ENCODE measurements around the gene KMT2B. TPM values are rescaled to one million over a fixed set of nuclear protein-coding genes. Genes with fewer than 3 reads are reported as not detected.

Gene KMT2B
- total RNA-seq, 1 experiment from 2014 or later, result 54.2 TPM

DNA sequence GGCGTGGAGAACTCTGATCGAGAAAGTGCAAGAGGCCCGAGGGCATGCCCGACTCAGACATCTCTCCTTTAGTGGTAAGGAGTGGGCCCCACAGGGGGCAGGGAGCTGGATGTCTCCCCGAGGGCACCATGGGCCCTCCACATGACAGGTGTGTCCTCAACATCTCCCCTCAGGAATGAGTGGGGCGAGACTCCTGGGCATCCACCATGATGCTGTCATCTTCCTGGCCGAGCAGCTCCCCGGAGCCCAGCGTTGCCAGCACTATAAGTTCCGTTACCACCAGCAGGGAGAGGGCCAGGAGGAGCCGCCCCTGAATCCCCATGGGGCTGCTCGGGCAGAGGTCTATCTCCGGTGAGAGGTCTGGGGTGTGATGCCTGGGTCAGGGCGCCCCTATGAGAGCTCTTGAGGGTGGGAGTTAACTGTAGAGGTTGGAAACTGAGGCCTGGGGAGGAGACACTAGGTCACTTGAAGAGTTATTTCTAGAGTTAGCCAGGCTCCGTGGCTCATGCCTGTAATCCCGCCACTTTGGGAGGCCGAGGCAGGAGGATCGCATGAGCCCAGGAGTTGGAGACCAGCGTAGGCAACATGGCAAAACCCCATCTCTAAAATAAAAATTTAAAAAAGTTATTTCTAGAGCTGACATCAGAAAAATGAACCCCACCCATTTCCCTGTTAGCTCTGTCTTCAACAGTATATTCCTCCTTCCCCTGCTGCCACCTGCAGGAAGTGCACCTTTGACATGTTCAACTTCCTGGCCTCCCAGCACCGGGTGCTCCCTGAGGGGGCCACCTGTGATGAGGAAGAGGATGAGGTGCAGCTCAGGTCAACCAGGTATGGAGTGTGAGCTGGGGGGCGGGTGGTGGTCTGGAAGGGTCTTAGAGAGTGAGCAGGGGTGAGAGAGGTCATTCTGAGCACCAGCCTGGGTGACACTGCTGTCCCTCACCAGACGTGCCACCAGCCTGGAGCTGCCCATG, 19.4 kb downstream of the KMT2B start:
- CTCF ChIA-PET, result interaction anchor here (0.9 to 1.6 kb wide), 4 partner anchors 9 to 194 kb away, joined by 3 to 7 read pairs (median 5); partner anchors contain the start of genes PSENEN and U2AF1L4
- Mint-ChIP-seq H3K9me3 (ENCODE audit: unreplicated experiment) (no peaks in the 10 kb centered on the region), H3K27ac (ENCODE audit: unreplicated experiment) (no peak overlapping the region), H3K4me1 (ENCODE audit: low read depth, unreplicated experiment) (peaks cover 7% of the 10 kb centered on the region), H3K27me3 (ENCODE audit: insufficient read depth, unreplicated experiment) (no peaks in the 10 kb centered on the region), H3K36me3 (ENCODE audit: insufficient read depth, unreplicated experiment) (peaks cover 76% of the 10 kb centered on the region), H3K4me3 (ENCODE audit: unreplicated experiment) (no peak overlapping the region)
- intact Hi-C loops (cut with micrococcal nuclease; ENCODE audit: unreplicated experiment), result no loop called here
- peaks cover 12% of the 10 kb centered on the region for H3K36me3 ChIP-seq (ENCODE audit: control insufficient read depth, insufficient read depth, low read length)
- BruUV-seq (replicated peaks), result no TSS peak
- POLR2A ChIA-PET, result no interaction called here
- no peaks in the 10 kb centered on the region for H3K9me3 ChIP-seq
- H3K27me3 ChIP-seq (replicated peaks; ENCODE audit: control insufficient read depth, insufficient read depth, low read length), result no peaks in the 10 kb centered on the region
- no peak for DNase-seq
- H3K4me1 ChIP-seq, result peaks cover 4% of the 10 kb centered on the region; the same call in 1 of the 2 replicates
- no peak overlapping the region for H3K4me3 ChIP-seq (ENCODE audit: low read depth, low read length)
- TF ChIP-seq, protein P1, sequence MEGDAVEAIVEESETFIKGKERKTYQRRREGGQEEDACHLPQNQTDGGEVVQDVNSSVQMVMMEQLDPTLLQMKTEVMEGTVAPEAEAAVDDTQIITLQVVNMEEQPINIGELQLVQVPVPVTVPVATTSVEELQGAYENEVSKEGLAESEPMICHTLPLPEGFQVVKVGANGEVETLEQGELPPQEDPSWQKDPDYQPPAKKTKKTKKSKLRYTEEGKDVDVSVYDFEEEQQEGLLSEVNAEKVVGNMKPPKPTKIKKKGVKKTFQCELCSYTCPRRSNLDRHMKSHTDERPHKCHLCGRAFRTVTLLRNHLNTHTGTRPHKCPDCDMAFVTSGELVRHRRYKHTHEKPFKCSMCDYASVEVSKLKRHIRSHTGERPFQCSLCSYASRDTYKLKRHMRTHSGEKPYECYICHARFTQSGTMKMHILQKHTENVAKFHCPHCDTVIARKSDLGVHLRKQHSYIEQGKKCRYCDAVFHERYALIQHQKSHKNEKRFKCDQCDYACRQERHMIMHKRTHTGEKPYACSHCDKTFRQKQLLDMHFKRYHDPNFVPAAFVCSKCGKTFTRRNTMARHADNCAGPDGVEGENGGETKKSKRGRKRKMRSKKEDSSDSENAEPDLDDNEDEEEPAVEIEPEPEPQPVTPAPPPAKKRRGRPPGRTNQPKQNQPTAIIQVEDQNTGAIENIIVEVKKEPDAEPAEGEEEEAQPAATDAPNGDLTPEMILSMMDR (IDR thresholded peaks at IDR 0.05; ENCODE audit: insufficient read depth in 1 of 2, low read depth in 1 of 2, low read length in 1 of 2, severe bottlenecking in 1 of 2, unreplicated experiment in 1 of 2), result peak in 1 of 2 experiments; percentile 42

DNA sequence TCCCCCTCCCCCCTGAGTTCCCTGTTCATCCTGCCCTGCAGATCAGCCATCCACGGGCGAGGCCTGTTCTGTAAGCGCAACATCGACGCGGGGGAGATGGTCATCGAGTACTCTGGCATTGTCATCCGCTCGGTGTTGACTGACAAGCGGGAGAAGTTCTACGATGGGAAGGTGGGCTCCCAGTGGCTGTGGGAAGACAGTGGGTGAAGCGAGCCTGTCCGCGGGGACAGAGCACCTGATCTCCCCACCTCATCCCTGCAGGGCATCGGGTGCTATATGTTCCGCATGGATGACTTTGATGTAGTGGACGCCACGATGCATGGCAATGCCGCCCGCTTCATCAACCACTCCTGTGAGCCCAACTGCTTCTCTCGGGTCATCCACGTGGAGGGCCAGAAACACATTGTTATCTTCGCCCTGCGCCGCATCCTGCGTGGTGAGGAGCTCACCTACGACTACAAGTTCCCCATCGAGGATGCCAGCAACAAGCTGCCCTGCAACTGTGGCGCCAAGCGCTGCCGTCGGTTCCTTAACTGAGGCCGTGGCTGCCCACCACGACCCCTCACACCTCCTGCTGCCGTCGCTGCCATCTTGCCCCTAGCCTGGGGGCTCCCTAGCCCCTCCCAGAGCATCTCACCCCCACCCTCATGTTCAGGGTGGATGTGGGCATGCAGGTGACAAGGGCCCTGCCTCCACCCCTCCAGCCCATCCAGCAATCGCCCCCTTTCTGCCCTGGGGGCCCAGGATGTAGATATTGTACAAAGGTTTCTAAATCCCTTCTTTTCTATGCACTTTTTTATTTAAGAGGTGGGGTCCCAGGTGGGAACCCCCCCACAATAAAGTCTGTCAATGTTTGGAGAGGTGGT, 20.5 kb downstream of the KMT2B start:
- BruUV-seq (replicated peaks), result TSS peak; percentile 67
- TF ChIP-seq, protein P1 (IDR thresholded peaks at IDR 0.05; ENCODE audit: insufficient read depth in 1 of 2, low read depth in 1 of 2, low read length in 1 of 2, severe bottlenecking in 1 of 2, unreplicated experiment in 1 of 2), result no peak
- Histone ChIP-seq H3K4me1 (peaks cover 4% of the 10 kb centered on the region; the same call in 1 of the 2 replicates), H3K36me3 (ENCODE audit: control insufficient read depth, insufficient read depth, low read length) (peaks cover 12% of the 10 kb centered on the region), H3K4me3 (ENCODE audit: low read depth, low read length) (no peak overlapping the region), H3K27me3 (replicated peaks; ENCODE audit: control insufficient read depth, insufficient read depth, low read length) (no peaks in the 10 kb centered on the region), H3K9me3 (no peaks in the 10 kb centered on the region)
- intact Hi-C loops (cut with micrococcal nuclease; ENCODE audit: unreplicated experiment), result no loop called here
- ChIA-PET POLR2A (no interaction called here), CTCF (interaction anchor here (0.9 to 1.0 kb wide), 2 partner anchors 43 to 193 kb away, joined by 3 to 4 read pairs; no protein-coding TSS in a partner anchor)
- Mint-ChIP-seq H3K4me3 (ENCODE audit: unreplicated experiment) (no peak overlapping the region), H3K27me3 (ENCODE audit: insufficient read depth, unreplicated experiment) (no peaks in the 10 kb centered on the region), H3K4me1 (ENCODE audit: low read depth, unreplicated experiment) (peaks cover 11% of the 10 kb centered on the region), H3K9me3 (ENCODE audit: unreplicated experiment) (no peaks in the 10 kb centered on the region), H3K36me3 (ENCODE audit: insufficient read depth, unreplicated experiment) (peaks cover 86% of the 10 kb centered on the region), H3K27ac (ENCODE audit: unreplicated experiment) (no peak overlapping the region)
- no peak for DNase-seq

DNA sequence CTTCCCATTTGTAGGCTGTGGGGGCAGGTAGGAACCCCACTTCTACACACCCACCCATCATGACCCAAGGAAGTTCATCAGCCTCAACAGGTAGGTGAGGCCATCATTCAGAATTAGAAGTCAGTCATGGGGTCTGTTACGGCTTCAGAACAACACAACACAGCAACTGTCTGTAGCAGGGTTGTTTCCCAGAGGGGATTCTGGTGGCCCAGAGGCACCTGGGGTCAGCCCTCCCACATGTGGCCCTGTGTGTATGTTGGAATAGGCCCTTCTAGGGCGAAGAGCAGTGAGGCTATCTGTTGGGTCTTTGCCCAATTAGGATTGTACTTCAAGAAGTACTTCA, 21.1 kb downstream of the KMT2B start:
- Mint-ChIP-seq H3K4me3 (ENCODE audit: unreplicated experiment) (peak overlapping the region; percentile 97), H3K36me3 (ENCODE audit: insufficient read depth, unreplicated experiment) (peaks cover 82% of the 10 kb centered on the region)

More for the DNA sequence above, 21.1 kb downstream of the KMT2B start:
- Histone ChIP-seq H3K4me1 (peaks cover 4% of the 10 kb centered on the region; the same call in 1 of the 2 replicates), H3K9me3 (no peaks in the 10 kb centered on the region), H3K4me3 (ENCODE audit: low read depth, low read length) (no peak overlapping the region), H3K36me3 (ENCODE audit: control insufficient read depth, insufficient read depth, low read length) (peaks cover 12% of the 10 kb centered on the region), H3K27me3 (replicated peaks; ENCODE audit: control insufficient read depth, insufficient read depth, low read length) (no peaks in the 10 kb centered on the region)
- TF ChIP-seq, protein P1 (IDR thresholded peaks at IDR 0.05; ENCODE audit: insufficient read depth in 1 of 2, low read depth in 1 of 2, low read length in 1 of 2, severe bottlenecking in 1 of 2, unreplicated experiment in 1 of 2), result no peak
- CTCF ChIA-PET, result no interaction called here
- no peaks in the 10 kb centered on the region for H3K27me3 Mint-ChIP-seq (ENCODE audit: insufficient read depth, unreplicated experiment)
- peaks cover 11% of the 10 kb centered on the region for H3K4me1 Mint-ChIP-seq (ENCODE audit: low read depth, unreplicated experiment)
- H3K27ac Mint-ChIP-seq (ENCODE audit: unreplicated experiment), result no peak overlapping the region
- no peak for DNase-seq
- intact Hi-C loops (cut with micrococcal nuclease; ENCODE audit: unreplicated experiment), result no loop called here
- no TSS peak for BruUV-seq (replicated peaks)
- no peaks in the 10 kb centered on the region for H3K9me3 Mint-ChIP-seq (ENCODE audit: unreplicated experiment)
- POLR2A ChIA-PET, result no interaction called here

All from Caco-2 (cell line).